GM19452 (cell line): ENCODE measurements around the gene RPIA.
"Not testable (repeated sequence)": the region's sequence is repeated elsewhere in the genome, so short reads cannot be mapped to it uniquely, and the experiment has no call there.

Experiments used
- ATAC-seq: cut with Tn5 transposase; IDR thresholded peaks from one replicate; pipeline ENCODE4 v1.9.1; 2021; ENCODE audit not compliant: unreplicated experiment

Gene RPIA

GRCh38 chr2:88691339-88692183, at the start of gene RPIA:
RPIA (plus strand) TSS chr2:88691673; CDS start chr2:88691699, 26 bp downstream.
- ATAC-seq, result peak; percentile 97

- no peak for ATAC-seq
Measured at GRCh38 chr2:88642278-88642677, 49.2 kb upstream of the RPIA start.

- ATAC-seq, result not testable (repeated sequence)
Measured at GRCh38 chr2:88645291-88645882, 46.1 kb upstream of the RPIA start.

- ATAC-seq, result no peak
Measured at GRCh38 chr2:88651646-88652045, 39.8 kb upstream of the RPIA start.

- ATAC-seq, result no peak
Measured at GRCh38 chr2:88654714-88655113, 36.8 kb upstream of the RPIA start.

GRCh38 chr2:88656690-88657089, 34.8 kb upstream of the RPIA start:
- no peak for ATAC-seq

- no peak for ATAC-seq
Measured at GRCh38 chr2:88657131-88657530, 34.3 kb upstream of the RPIA start.

GRCh38 chr2:88658326-88658725, 33.1 kb upstream of the RPIA start:
- no peak for ATAC-seq

- no peak for ATAC-seq
Measured at GRCh38 chr2:88658881-88659537, 32.5 kb upstream of the RPIA start.

- ATAC-seq, result no peak
Measured at GRCh38 chr2:88659538-88659915, 31.9 kb upstream of the RPIA start.

GRCh38 chr2:88660622-88661021, 30.9 kb upstream of the RPIA start:
- ATAC-seq, result no peak

GRCh38 chr2:88666576-88666975, 24.9 kb upstream of the RPIA start:
- no peak for ATAC-seq

GRCh38 chr2:88667219-88667618, 24.3 kb upstream of the RPIA start:
- no peak for ATAC-seq

GRCh38 chr2:88668862-88669261, 22.6 kb upstream of the RPIA start:
- ATAC-seq, result no peak

- ATAC-seq, result peak; percentile 72
Measured at GRCh38 chr2:88669482-88670214, 21.8 kb upstream of the RPIA start.

- ATAC-seq, result no peak
Measured at GRCh38 chr2:88671786-88672427, 19.6 kb upstream of the RPIA start.

GRCh38 chr2:88673363-88673762, 18.1 kb upstream of the RPIA start:
- no peak for ATAC-seq

- no peak for ATAC-seq
Measured at GRCh38 chr2:88680266-88680902, 11.1 kb upstream of the RPIA start.

GRCh38 chr2:88680916-88681315, 10.6 kb upstream of the RPIA start:
- no peak for ATAC-seq
